Neural progenitor cell (in vitro differentiated cells): ENCODE results near the gene THRSP.

ENCODE experiments used
- CTCF ChIP-seq: fragments of 200-600 bp; sonication (generic); IDR thresholded peaks from 2 replicates; pipeline ENCODE4 v1.5.1; 2017; ENCODE audit warnings: antibody characterized with exemption, mild to moderate bottlenecking
- EZH2 ChIP-seq: fragments of 200-600 bp; sonication (generic); IDR thresholded peaks from 2 replicates; pipeline ENCODE4 v1.6.1; 2017; ENCODE audit warnings: antibody characterized with exemption, mild to moderate bottlenecking, moderate library complexity
- EZH2phosphoT487 ChIP-seq: fragments of 200-600 bp; sonication (generic); IDR thresholded peaks from 2 replicates; pipeline ENCODE4 v1.6.1; 2017; ENCODE audit warnings: antibody characterized with exemption

GRCh38 chr11:78020246-78020645 lies 43.4 kb upstream of the THRSP start:
- TF ChIP-seq CTCF (no peak), EZH2phosphoT487 (no peak), EZH2 (no peak)
